ENCODE data around the gene ZSCAN21. TPM values are rescaled to one million over a fixed set of nuclear protein-coding genes. Genes with fewer than 3 reads are reported as not detected.

The ZSCAN21 gene
- total and polyA plus RNA-seq, 2 donors (not counting 3 experiments of a cell fraction or from before 2014, with no cell fraction given), result 7.4 to 7.7 TPM

GRCh38 chr7:100093498-100093897 is 43.9 kb downstream of the ZSCAN21 start:
- dilution Hi-C loops (cut with MboI; ENCODE audit: extremely low pct_ligation_motif_present, low sequenced_read_pairs), result no loop called here
- TF ChIP-seq MYC (IDR thresholded peaks at IDR 0.05; ENCODE audit: low read depth, low read length), result no peak
- peak; percentile 4 for TF ChIP-seq POLR2AphosphoS5 (IDR thresholded peaks at IDR 0.05; ENCODE audit: insufficient read depth, low read depth, low read length)

GRCh38 chr7:100093925-100094486 is 44.4 kb downstream of the ZSCAN21 start:
- peaks cover 42% of the 10 kb centered on the region for H3K79me2 ChIP-seq (ENCODE audit: control insufficient read depth, insufficient read depth, low read length)
- H3K27ac ChIP-seq (ENCODE audit: insufficient read depth, low read depth, low read length), result no peak overlapping the region
- dilution Hi-C loops (cut with MboI; ENCODE audit: extremely low pct_ligation_motif_present, low sequenced_read_pairs), result no loop called here
- ChIA-PET POLR2A (no interaction called here), CTCF (no interaction called here)
- no peak overlapping the region for H3K4me2 ChIP-seq (ENCODE audit: insufficient read depth, low read length)
- BruUV-seq (replicated peaks), result no TSS peak
- no peaks in the 10 kb centered on the region for H4K20me1 ChIP-seq (replicated peaks; ENCODE audit: control insufficient read depth, extremely low read depth, insufficient read depth, low read length)
- FAIRE-seq (no peak), DNase-seq (ENCODE audit: low read depth, low spot score) (no peak)
- no peak overlapping the region for H3K9ac ChIP-seq (replicated peaks; ENCODE audit: extremely low read depth, insufficient read depth, low read length)
- H3K9me1 ChIP-seq (replicated peaks; ENCODE audit: control insufficient read depth, extremely low read depth, insufficient read depth, low read length), result no peaks in the 10 kb centered on the region
- H3K4me3 ChIP-seq (replicated peaks in 1 of 3; ENCODE audit: insufficient read depth in 1 of 3, low read depth in 1 of 3, low read length in 3 of 3), result no peak overlapping the region
- peaks cover 51 to 57% of the 10 kb centered on the region in 2 experiments for H3K36me3 ChIP-seq (ENCODE audit: control insufficient read depth in 2 of 2, extremely low read depth in 1 of 2, insufficient read depth in 2 of 2, low read length in 2 of 2)
- peak; percentile 23 for TF ChIP-seq POLR2AphosphoS5 (IDR thresholded peaks at IDR 0.05; ENCODE audit: insufficient read depth, low read depth, low read length)
- TF ChIP-seq CTCF (IDR thresholded peaks at IDR 0.05; ENCODE audit: extremely low read depth in 1 of 2, insufficient read depth in 1 of 2, low read depth in 1 of 2, low read length in 2 of 2), result no peak
- H3K27me3 ChIP-seq (ENCODE audit: control insufficient read depth in 2 of 2, insufficient read depth in 2 of 2, low read length in 2 of 2), result no peaks in the 10 kb centered on the region
- peaks cover 20% of the 10 kb centered on the region for H3K4me1 ChIP-seq (ENCODE audit: control insufficient read depth, extremely low read depth, insufficient read depth, low read length)
- intact Hi-C loops (cut with micrococcal nuclease), result no loop called here
- no peak overlapping the region for H2AFZ ChIP-seq (ENCODE audit: low read depth, low read length)
- H3K9me3 ChIP-seq (replicated peaks; ENCODE audit: control insufficient read depth, insufficient read depth, low read length), result no peaks in the 10 kb centered on the region

More at GRCh38 chr7:100093498-100093897, 43.9 kb downstream of the ZSCAN21 start:
- no peak overlapping the region for H2AFZ ChIP-seq (ENCODE audit: low read depth, low read length)
- peak overlapping the region; percentile 25 for H3K27ac ChIP-seq (ENCODE audit: insufficient read depth, low read depth, low read length)
- H3K4me1 ChIP-seq (ENCODE audit: control insufficient read depth, extremely low read depth, insufficient read depth, low read length), result peaks cover 19% of the 10 kb centered on the region
- DNase-seq (ENCODE audit: low read depth, low spot score) (no peak), FAIRE-seq (no peak)
- peaks cover 39% of the 10 kb centered on the region for H3K79me2 ChIP-seq (ENCODE audit: control insufficient read depth, insufficient read depth, low read length)
- no peak overlapping the region for H3K4me2 ChIP-seq (ENCODE audit: insufficient read depth, low read length)
- no peaks in the 10 kb centered on the region for H3K9me1 ChIP-seq (replicated peaks; ENCODE audit: control insufficient read depth, extremely low read depth, insufficient read depth, low read length)
- peaks cover 46 to 52% of the 10 kb centered on the region in 2 experiments for H3K36me3 ChIP-seq (ENCODE audit: control insufficient read depth in 2 of 2, extremely low read depth in 1 of 2, insufficient read depth in 2 of 2, low read length in 2 of 2)
- H3K9me3 ChIP-seq (replicated peaks; ENCODE audit: control insufficient read depth, insufficient read depth, low read length), result no peaks in the 10 kb centered on the region
- H3K4me3 ChIP-seq (replicated peaks in 1 of 3; ENCODE audit: insufficient read depth in 1 of 3, low read depth in 1 of 3, low read length in 3 of 3), result no peak overlapping the region
- no peak overlapping the region for H3K9ac ChIP-seq (replicated peaks; ENCODE audit: extremely low read depth, insufficient read depth, low read length)
- no peaks in the 10 kb centered on the region for H4K20me1 ChIP-seq (replicated peaks; ENCODE audit: control insufficient read depth, extremely low read depth, insufficient read depth, low read length)
- BruUV-seq (replicated peaks), result no TSS peak
- ChIA-PET CTCF (no interaction called here), POLR2A (no interaction called here)
- intact Hi-C loops (cut with micrococcal nuclease), result no loop called here
- H3K27me3 ChIP-seq (ENCODE audit: control insufficient read depth in 2 of 2, insufficient read depth in 2 of 2, low read length in 2 of 2), result no peaks in the 10 kb centered on the region
